GM23338 (cell line): ENCODE measurements around the gene CEP295NL.

Experiments used
- CREB1 ChIP-seq: fragments of 250-450 bp; sonication (Bioruptor Pico); IDR thresholded peaks from 2 replicates; pipeline ENCODE4 v1.5.0; 2020; ENCODE audit warnings: low read depth, mild to moderate bottlenecking, moderate library complexity
- EZH2 ChIP-seq: fragments of 200-600 bp; sonication (generic); IDR thresholded peaks from one replicate; pipeline ENCODE4 v1.8.0; 2017; ENCODE audit warnings: antibody characterized with exemption, mild to moderate bottlenecking, low read depth; ENCODE audit not compliant: unreplicated experiment
- EZH2phosphoT487 ChIP-seq: fragments of 200-600 bp; sonication (generic); IDR thresholded peaks from one replicate; pipeline ENCODE4 v1.8.1; 2018; ENCODE audit warnings: antibody characterized with exemption; ENCODE audit not compliant: unreplicated experiment
- JUNB ChIP-seq: IDR thresholded peaks from one replicate; pipeline ENCODE4 v1.6.1; 2016; ENCODE audit warnings: antibody characterized with exemption; ENCODE audit not compliant: unreplicated experiment
- POLR2AphosphoS5 ChIP-seq: IDR thresholded peaks from 2 replicates; pipeline ENCODE4 v1.6.1; 2016; ENCODE audit warnings: antibody characterized with exemption, low read depth
- ZNF114 ChIP-seq: fragments of 250-450 bp; sonication (Bioruptor Pico); IDR thresholded peaks from 2 replicates; pipeline ENCODE4 v1.5.0; 2020; ENCODE audit warnings: mild to moderate bottlenecking, moderate library complexity
- TF ChIP-seq, protein P1 (sequence below), 2 experiments: fragments of 200-600 bp in 1 of 2; sonication (generic) in 1 of 2; conservative IDR thresholded peaks; 2 replicates each; pipeline versions ENCODE4 v1.5.1 to v1.6.1; 2016 to 2017; ENCODE audit warnings: antibody characterized with exemption in 2 of 2, low read depth in 2 of 2, mild to moderate bottlenecking in 2 of 2, moderate library complexity in 1 of 2
- TF ChIP-seq, protein P2 (sequence below): IDR thresholded peaks from one replicate; pipeline ENCODE4 v1.6.1; 2018; ENCODE audit warnings: antibody characterized with exemption; ENCODE audit not compliant: unreplicated experiment
- TF ChIP-seq, protein P3 (sequence below): IDR thresholded peaks from 2 replicates; pipeline ENCODE4 v1.6.1; 2016; ENCODE audit warnings: antibody characterized with exemption
- TF ChIP-seq, protein P4 (sequence below): fragments of 250-450 bp; sonication (Bioruptor Pico); IDR thresholded peaks from 2 replicates; pipeline ENCODE4 v1.5.0; 2020; ENCODE audit warnings: mild to moderate bottlenecking, moderate library complexity

DNA sequence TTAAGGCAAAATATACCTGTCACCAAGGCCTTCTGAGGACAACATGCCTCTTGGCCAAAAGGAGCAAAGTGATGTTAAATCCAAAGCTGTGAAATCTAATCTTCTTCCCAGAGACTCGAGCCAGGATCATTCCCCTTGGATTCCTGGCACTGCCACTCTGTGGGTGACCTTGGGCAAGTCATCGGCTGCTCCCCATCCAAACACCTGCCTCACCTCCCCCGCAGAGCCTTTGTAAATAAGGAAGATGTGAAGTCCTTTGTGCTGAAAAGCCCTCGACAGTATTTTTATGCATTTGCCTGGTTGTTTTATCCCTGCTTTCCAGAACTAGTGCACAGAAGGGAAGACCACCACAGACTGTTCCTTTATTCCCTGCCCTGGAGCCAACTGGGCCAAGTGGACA, 5.4 kb upstream of the CEP295NL start:
- TF ChIP-seq, protein P1, sequence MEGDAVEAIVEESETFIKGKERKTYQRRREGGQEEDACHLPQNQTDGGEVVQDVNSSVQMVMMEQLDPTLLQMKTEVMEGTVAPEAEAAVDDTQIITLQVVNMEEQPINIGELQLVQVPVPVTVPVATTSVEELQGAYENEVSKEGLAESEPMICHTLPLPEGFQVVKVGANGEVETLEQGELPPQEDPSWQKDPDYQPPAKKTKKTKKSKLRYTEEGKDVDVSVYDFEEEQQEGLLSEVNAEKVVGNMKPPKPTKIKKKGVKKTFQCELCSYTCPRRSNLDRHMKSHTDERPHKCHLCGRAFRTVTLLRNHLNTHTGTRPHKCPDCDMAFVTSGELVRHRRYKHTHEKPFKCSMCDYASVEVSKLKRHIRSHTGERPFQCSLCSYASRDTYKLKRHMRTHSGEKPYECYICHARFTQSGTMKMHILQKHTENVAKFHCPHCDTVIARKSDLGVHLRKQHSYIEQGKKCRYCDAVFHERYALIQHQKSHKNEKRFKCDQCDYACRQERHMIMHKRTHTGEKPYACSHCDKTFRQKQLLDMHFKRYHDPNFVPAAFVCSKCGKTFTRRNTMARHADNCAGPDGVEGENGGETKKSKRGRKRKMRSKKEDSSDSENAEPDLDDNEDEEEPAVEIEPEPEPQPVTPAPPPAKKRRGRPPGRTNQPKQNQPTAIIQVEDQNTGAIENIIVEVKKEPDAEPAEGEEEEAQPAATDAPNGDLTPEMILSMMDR (conservative IDR thresholded peaks at IDR 0.05; ENCODE audit: low read depth in 2 of 2), result no peak
- TF ChIP-seq JUNB (no peak), POLR2AphosphoS5 (no peak), EZH2phosphoT487 (no peak), EZH2 (no peak), CREB1 (CRISPR knock-in tag) (no peak), ZNF114 (no peak)
- TF ChIP-seq, protein P2, sequence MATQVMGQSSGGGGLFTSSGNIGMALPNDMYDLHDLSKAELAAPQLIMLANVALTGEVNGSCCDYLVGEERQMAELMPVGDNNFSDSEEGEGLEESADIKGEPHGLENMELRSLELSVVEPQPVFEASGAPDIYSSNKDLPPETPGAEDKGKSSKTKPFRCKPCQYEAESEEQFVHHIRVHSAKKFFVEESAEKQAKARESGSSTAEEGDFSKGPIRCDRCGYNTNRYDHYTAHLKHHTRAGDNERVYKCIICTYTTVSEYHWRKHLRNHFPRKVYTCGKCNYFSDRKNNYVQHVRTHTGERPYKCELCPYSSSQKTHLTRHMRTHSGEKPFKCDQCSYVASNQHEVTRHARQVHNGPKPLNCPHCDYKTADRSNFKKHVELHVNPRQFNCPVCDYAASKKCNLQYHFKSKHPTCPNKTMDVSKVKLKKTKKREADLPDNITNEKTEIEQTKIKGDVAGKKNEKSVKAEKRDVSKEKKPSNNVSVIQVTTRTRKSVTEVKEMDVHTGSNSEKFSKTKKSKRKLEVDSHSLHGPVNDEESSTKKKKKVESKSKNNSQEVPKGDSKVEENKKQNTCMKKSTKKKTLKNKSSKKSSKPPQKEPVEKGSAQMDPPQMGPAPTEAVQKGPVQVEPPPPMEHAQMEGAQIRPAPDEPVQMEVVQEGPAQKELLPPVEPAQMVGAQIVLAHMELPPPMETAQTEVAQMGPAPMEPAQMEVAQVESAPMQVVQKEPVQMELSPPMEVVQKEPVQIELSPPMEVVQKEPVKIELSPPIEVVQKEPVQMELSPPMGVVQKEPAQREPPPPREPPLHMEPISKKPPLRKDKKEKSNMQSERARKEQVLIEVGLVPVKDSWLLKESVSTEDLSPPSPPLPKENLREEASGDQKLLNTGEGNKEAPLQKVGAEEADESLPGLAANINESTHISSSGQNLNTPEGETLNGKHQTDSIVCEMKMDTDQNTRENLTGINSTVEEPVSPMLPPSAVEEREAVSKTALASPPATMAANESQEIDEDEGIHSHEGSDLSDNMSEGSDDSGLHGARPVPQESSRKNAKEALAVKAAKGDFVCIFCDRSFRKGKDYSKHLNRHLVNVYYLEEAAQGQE, result no peak
- TF ChIP-seq, protein P3, sequence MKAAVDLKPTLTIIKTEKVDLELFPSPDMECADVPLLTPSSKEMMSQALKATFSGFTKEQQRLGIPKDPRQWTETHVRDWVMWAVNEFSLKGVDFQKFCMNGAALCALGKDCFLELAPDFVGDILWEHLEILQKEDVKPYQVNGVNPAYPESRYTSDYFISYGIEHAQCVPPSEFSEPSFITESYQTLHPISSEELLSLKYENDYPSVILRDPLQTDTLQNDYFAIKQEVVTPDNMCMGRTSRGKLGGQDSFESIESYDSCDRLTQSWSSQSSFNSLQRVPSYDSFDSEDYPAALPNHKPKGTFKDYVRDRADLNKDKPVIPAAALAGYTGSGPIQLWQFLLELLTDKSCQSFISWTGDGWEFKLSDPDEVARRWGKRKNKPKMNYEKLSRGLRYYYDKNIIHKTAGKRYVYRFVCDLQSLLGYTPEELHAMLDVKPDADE, result no peak
- TF ChIP-seq, protein P4, sequence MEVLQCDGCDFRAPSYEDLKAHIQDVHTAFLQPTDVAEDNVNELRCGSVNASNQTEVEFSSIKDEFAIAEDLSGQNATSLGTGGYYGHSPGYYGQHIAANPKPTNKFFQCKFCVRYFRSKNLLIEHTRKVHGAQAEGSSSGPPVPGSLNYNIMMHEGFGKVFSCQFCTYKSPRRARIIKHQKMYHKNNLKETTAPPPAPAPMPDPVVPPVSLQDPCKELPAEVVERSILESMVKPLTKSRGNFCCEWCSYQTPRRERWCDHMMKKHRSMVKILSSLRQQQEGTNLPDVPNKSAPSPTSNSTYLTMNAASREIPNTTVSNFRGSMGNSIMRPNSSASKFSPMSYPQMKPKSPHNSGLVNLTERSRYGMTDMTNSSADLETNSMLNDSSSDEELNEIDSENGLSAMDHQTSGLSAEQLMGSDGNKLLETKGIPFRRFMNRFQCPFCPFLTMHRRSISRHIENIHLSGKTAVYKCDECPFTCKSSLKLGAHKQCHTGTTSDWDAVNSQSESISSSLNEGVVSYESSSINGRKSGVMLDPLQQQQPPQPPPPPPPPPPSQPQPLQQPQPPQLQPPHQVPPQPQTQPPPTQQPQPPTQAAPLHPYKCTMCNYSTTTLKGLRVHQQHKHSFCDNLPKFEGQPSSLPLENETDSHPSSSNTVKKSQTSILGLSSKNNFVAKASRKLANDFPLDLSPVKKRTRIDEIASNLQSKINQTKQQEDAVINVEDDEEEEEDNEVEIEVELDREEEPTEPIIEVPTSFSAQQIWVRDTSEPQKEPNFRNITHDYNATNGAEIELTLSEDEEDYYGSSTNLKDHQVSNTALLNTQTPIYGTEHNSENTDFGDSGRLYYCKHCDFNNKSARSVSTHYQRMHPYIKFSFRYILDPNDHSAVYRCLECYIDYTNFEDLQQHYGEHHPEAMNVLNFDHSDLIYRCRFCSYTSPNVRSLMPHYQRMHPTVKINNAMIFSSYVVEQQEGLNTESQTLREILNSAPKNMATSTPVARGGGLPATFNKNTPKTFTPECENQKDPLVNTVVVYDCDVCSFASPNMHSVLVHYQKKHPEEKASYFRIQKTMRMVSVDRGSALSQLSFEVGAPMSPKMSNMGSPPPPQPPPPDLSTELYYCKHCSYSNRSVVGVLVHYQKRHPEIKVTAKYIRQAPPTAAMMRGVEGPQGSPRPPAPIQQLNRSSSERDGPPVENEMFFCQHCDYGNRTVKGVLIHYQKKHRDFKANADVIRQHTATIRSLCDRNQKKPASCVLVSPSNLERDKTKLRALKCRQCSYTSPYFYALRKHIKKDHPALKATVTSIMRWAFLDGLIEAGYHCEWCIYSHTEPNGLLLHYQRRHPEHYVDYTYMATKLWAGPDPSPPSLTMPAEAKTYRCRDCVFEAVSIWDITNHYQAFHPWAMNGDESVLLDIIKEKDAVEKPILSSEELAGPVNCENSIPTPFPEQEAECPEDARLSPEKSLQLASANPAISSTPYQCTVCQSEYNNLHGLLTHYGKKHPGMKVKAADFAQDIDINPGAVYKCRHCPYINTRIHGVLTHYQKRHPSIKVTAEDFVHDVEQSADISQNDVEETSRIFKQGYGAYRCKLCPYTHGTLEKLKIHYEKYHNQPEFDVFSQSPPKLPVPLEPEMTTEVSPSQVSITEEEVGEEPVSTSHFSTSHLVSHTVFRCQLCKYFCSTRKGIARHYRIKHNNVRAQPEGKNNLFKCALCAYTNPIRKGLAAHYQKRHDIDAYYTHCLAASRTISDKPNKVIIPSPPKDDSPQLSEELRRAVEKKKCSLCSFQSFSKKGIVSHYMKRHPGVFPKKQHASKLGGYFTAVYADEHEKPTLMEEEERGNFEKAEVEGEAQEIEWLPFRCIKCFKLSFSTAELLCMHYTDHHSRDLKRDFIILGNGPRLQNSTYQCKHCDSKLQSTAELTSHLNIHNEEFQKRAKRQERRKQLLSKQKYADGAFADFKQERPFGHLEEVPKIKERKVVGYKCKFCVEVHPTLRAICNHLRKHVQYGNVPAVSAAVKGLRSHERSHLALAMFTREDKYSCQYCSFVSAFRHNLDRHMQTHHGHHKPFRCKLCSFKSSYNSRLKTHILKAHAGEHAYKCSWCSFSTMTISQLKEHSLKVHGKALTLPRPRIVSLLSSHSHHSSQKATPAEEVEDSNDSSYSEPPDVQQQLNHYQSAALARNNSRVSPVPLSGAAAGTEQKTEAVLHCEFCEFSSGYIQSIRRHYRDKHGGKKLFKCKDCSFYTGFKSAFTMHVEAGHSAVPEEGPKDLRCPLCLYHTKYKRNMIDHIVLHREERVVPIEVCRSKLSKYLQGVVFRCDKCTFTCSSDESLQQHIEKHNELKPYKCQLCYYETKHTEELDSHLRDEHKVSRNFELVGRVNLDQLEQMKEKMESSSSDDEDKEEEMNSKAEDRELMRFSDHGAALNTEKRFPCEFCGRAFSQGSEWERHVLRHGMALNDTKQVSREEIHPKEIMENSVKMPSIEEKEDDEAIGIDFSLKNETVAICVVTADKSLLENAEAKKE (CRISPR knock-in tag), result no peak
